Measurements from ENCODE around the gene THSD4. TPM values are rescaled to one million over a fixed set of nuclear protein-coding genes. Genes with fewer than 3 reads are reported as not detected.
A peak's percentile ranks its signal among the peaks of the same experiment; 100 is the strongest.

Gene THSD4
- total RNA-seq, 4 donors from 2014 or later: 10.7 to 59.5 (median 49.0) TPM

GRCh38 chr15:71798641-71799040, 683.4 kb downstream of the THSD4 start:
- no peaks in the 10 kb centered on the region for H3K9me3 ChIP-seq
- TF ChIP-seq POLR2A (IDR thresholded peaks at IDR 0.05): no peak
- TF ChIP-seq, protein P1, sequence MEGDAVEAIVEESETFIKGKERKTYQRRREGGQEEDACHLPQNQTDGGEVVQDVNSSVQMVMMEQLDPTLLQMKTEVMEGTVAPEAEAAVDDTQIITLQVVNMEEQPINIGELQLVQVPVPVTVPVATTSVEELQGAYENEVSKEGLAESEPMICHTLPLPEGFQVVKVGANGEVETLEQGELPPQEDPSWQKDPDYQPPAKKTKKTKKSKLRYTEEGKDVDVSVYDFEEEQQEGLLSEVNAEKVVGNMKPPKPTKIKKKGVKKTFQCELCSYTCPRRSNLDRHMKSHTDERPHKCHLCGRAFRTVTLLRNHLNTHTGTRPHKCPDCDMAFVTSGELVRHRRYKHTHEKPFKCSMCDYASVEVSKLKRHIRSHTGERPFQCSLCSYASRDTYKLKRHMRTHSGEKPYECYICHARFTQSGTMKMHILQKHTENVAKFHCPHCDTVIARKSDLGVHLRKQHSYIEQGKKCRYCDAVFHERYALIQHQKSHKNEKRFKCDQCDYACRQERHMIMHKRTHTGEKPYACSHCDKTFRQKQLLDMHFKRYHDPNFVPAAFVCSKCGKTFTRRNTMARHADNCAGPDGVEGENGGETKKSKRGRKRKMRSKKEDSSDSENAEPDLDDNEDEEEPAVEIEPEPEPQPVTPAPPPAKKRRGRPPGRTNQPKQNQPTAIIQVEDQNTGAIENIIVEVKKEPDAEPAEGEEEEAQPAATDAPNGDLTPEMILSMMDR (IDR thresholded peaks at IDR 0.05): no peak
- no peak overlapping the region for H3K27ac ChIP-seq
- no peaks in the 10 kb centered on the region for H3K36me3 ChIP-seq
- no peaks in the 10 kb centered on the region for H3K27me3 ChIP-seq
- no peak for DNase-seq
- H3K4me3 ChIP-seq: no peak overlapping the region
- H3K4me1 ChIP-seq: peaks cover 0 to 3% (median 0%) of the 10 kb centered on the region in 4 donors

DNA sequence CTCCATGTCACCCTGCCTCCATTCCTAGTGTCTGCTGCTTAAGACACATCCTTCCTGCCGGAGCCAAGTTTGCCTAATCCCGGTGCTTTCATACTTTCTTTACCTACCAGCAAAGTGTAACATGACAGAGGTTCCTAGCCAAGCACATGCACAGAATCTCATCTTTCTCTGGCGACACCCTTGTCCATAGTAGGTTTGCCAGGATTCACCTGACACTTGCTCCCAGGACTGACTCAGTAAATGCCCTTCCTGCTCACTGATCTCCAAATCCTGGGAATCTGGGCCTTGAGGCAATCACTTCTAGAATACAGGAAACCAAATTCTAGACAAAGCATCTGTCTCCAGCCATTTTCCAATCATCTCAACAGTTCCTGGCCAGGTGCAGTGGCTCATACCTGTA, 684.9 kb downstream of the THSD4 start:
- DNase-seq: no peak
- H3K27me3 ChIP-seq: no peaks in the 10 kb centered on the region
- peaks cover 0 to 3% (median 0%) of the 10 kb centered on the region in 4 donors for H3K4me1 ChIP-seq
- H3K36me3 ChIP-seq: no peaks in the 10 kb centered on the region
- H3K4me3 ChIP-seq: no peak overlapping the region
- no peaks in the 10 kb centered on the region for H3K9me3 ChIP-seq
- H3K27ac ChIP-seq: no peak overlapping the region
- TF ChIP-seq, protein P1 (IDR thresholded peaks at IDR 0.05): no peak
- no peak for TF ChIP-seq POLR2A (IDR thresholded peaks at IDR 0.05)

DNA sequence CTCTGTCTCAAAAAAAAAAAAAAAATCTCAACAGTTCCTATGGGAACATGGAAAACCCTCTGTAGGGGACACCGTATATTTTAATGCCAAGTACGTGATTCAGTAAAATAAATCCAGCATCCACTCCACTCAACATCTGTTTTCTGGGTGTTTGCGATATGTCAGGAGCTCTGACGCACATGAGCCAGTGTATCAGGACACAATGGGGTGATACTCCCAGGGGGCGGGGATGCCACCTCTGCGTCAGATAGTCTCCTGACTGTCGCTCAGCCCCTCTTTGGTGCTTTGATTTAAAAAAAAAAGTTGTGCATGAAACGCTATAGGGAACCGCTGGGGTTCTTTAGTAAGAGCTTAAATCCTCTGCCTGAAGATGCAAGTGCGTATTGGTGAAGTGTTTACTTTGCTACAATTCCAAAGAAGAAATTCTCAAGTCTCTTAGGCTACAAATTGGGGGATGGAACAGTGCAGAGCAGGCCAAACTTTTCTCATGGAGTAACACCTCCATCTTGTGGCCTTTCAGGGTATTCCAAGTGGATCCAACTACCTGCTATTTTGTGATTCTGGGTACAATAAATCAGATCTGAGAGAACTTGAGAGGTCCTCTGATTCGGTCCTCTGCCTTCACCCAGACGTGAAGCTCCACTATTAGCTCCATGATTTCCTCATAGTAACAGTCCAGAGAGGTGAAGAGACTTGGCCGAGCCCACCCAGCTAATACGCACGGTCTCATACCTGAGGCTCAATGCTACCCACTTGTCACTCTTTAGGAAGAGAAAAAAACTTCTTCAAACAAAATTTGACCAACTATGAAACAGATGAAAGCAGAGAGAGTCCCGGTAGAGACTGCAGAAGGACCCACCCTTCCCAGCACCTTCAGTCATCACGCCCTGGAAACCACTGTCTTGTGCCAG, 685.8 kb downstream of the THSD4 start:
- no peak overlapping the region for H3K4me3 ChIP-seq
- TF ChIP-seq POLR2A (IDR thresholded peaks at IDR 0.05): no peak
- TF ChIP-seq, protein P1 (IDR thresholded peaks at IDR 0.05): peak in 5 of 6 experiments; percentile 50 to 97 (median 96)
- no peak overlapping the region for H3K27ac ChIP-seq
- H3K9me3 ChIP-seq: no peaks in the 10 kb centered on the region
- DNase-seq: peak in 1 of 3 donors; percentile 64
- no peaks in the 10 kb centered on the region for H3K27me3 ChIP-seq
- peaks cover 0 to 3% (median 0%) of the 10 kb centered on the region in 4 donors for H3K4me1 ChIP-seq
- no peaks in the 10 kb centered on the region for H3K36me3 ChIP-seq

DNA sequence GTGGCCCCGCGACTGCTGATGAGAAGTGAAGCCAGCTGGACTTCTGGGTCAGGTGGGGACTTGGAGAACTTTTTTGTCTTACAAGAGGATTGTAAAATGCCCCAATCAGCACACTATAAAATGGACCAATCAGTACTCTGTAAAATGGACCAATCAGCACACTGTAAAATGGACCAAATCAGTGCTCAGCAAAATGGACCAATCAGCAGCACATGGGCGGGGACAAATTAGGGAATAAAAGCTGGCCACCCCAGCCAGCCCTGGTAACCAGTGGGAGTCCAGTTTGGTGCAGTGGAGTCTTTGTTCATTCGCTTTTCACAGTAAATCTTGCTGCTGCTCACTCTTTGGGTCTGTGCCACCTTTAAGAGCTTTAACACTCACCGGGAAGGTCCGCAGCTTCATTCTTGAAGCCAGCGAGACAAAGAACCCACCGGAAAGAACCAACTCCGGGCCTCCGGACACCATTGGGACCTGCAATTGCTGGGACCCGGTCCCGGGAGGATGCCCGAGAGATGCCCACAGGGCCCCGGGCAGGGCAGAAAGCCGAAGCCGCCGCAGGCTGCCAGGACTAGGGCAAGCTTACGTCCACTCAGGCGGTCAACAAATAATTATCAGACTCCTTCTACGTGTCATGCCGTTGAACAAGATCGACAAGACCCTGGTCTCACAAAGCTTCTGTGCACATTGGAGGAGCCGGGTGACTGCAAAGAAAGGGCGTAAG, 686.8 kb downstream of the THSD4 start:
- H3K27ac ChIP-seq: no peak overlapping the region
- peaks cover 0 to 3% (median 0%) of the 10 kb centered on the region in 4 donors for H3K4me1 ChIP-seq
- H3K27me3 ChIP-seq: no peaks in the 10 kb centered on the region
- DNase-seq: no peak
- H3K4me3 ChIP-seq: no peak overlapping the region
- no peak for TF ChIP-seq POLR2A (IDR thresholded peaks at IDR 0.05)
- TF ChIP-seq, protein P1 (IDR thresholded peaks at IDR 0.05): no peak
- H3K9me3 ChIP-seq: no peaks in the 10 kb centered on the region
- H3K36me3 ChIP-seq: no peaks in the 10 kb centered on the region

DNA sequence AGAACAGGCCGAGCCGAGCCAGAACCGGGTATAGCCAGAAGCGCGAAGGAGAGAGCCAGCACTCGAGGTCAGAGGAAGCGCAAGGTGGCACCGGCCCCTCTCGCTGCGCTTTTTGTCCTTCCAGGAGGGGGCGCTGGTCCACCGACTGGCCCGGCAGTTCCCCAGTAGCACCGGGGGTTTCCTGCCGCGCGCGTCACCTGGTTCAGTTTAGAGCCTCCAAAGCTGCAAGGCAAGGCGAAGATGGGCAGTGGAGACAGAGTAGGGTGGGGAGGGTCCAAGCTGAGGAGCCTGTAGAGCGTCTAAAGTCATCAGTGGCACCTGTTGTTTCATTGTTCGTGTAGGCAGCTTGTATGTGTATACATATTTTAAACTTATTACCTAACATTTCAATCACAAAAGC, 687.5 kb downstream of the THSD4 start:
- peaks cover 0 to 3% (median 0%) of the 10 kb centered on the region in 4 donors for H3K4me1 ChIP-seq
- no peaks in the 10 kb centered on the region for H3K36me3 ChIP-seq
- no peak for DNase-seq
- no peaks in the 10 kb centered on the region for H3K27me3 ChIP-seq
- no peak for TF ChIP-seq POLR2A (IDR thresholded peaks at IDR 0.05)
- TF ChIP-seq, protein P1 (IDR thresholded peaks at IDR 0.05): peak in 4 of 6 experiments; percentile 11 to 28 (median 16)
- no peak overlapping the region for H3K4me3 ChIP-seq
- H3K27ac ChIP-seq: no peak overlapping the region
- H3K9me3 ChIP-seq: no peaks in the 10 kb centered on the region
